CD4-positive, CD25-positive, alpha-beta regulatory T cell (primary cell): Measurements from ENCODE around the gene PICK1. TPM values are rescaled to one million over a fixed set of nuclear protein-coding genes. Genes with fewer than 3 reads are reported as not detected.
"Not testable (repeated sequence)": the region's sequence is repeated elsewhere in the genome, so short reads cannot be mapped to it uniquely, and the experiment has no call there.

Experiments used
- ATAC-seq, 2 donors: fragments of 150-1000 bp; cut with Tn5 transposase; one replicate each; pipeline ENCODE4 v1.10.0; 2021; ENCODE audit warnings: low read depth in 2 of 2, moderate number of reproducible peaks in 2 of 2, moderate library complexity in 1 of 2
- DNase-seq, 3 donors: peaks; one replicate each; pipeline versions ENCODE4 v3.0.0 to v3.0.0-alpha.2; 2012 to 2022; ENCODE audit warnings: mixed read lengths in 1 of 3
- H3K27ac ChIP-seq: one replicate; pipeline ENCODE4 v1.7.0; 2013; ENCODE audit warnings: mild to moderate bottlenecking, low read length; ENCODE audit not compliant: insufficient read depth, poor library complexity, severe bottlenecking
- H3K27me3 ChIP-seq: one replicate; pipeline ENCODE4 v1.7.0; 2013; ENCODE audit warnings: low read length; ENCODE audit not compliant: control insufficient read depth, insufficient read depth
- H3K36me3 ChIP-seq: one replicate; pipeline ENCODE4 v1.7.0; 2013; ENCODE audit warnings: mild to moderate bottlenecking, low read length, moderate library complexity; ENCODE audit not compliant: control insufficient read depth, insufficient read depth
- H3K4me1 ChIP-seq: 2 replicates; pipeline ENCODE4 v1.7.0; 2013; ENCODE audit warnings: mild to moderate bottlenecking, low read length; ENCODE audit not compliant: insufficient read depth, control insufficient read depth, poor library complexity, severe bottlenecking
- H3K4me3 ChIP-seq: one replicate; pipeline ENCODE4 v1.7.0; 2013; ENCODE audit warnings: low read depth, mild to moderate bottlenecking, low read length, moderate library complexity
- H3K9me3 ChIP-seq, 2 experiments: 1 replicate in 1 of 2; 2 replicates in 1 of 2; pipeline ENCODE4 v1.7.0; 2013; ENCODE audit warnings: low read length in 2 of 2, mild to moderate bottlenecking in 1 of 2, moderate library complexity in 1 of 2; ENCODE audit not compliant: control insufficient read depth in 2 of 2
- H3K27ac Mint-ChIP-seq, 3 donors: one replicate each; pipeline ENCODE4 v1.8.0; 2020 to 2022; ENCODE audit warnings: mild to moderate bottlenecking in 3 of 3, mixed read lengths in 3 of 3, moderate library complexity in 2 of 3
- H3K27me3 Mint-ChIP-seq: one replicate; pipeline ENCODE4 v1.8.0; 2022; ENCODE audit warnings: mild to moderate bottlenecking, mixed read lengths
- H3K36me3 Mint-ChIP-seq: one replicate; pipeline ENCODE4 v1.8.0; 2020; ENCODE audit warnings: mixed read lengths
- H3K4me1 Mint-ChIP-seq, 4 donors: one replicate each; pipeline ENCODE4 v1.8.0; 2020 to 2022; ENCODE audit warnings: mixed read lengths in 4 of 4, mild to moderate bottlenecking in 1 of 4
- H3K4me3 Mint-ChIP-seq, 4 donors: one replicate each; pipeline ENCODE4 v1.8.0; 2020 to 2022; ENCODE audit warnings: mild to moderate bottlenecking in 4 of 4, mixed read lengths in 4 of 4, moderate library complexity in 3 of 4
- H3K9me3 Mint-ChIP-seq, 7 donors: one replicate each; pipeline ENCODE4 v1.8.0; 2020 to 2022; ENCODE audit warnings: mixed read lengths in 7 of 7, mild to moderate bottlenecking in 3 of 7, moderate library complexity in 2 of 7
- polyA plus RNA-seq, 4 donors: library from polyadenylated mRNA; unstranded; fragments of 300-500 nt; fragmentation: Illumina TruSeq; gene quantifications; one replicate each; pipeline ENCODE4 v1.2.3, GENCODE V29; 2021
- total RNA-seq: library from RNA; stranded (reverse); gene quantifications from one replicate; pipeline ENCODE4 v1.2.3, GENCODE V29; 2022

PICK1 gene
- total and polyA plus RNA-seq, 5 donors from 2014 or later, result 4.5 to 23.0 (median 7.0) TPM

- Histone ChIP-seq H3K4me3 (no peak overlapping the region), H3K9me3 (no peaks in the 10 kb centered on the region), H3K36me3 (no peaks in the 10 kb centered on the region), H3K4me1 (no peaks in the 10 kb centered on the region), H3K27ac (no peak overlapping the region), H3K27me3 (no peaks in the 10 kb centered on the region)
- ATAC-seq (no peak), DNase-seq (no peak)
- no peak overlapping the region for H3K4me3 Mint-ChIP-seq
- H3K4me1 Mint-ChIP-seq, result peaks cover 0 to 2% (median 0%) of the 10 kb centered on the region in 4 donors
- H3K27me3 Mint-ChIP-seq, result peaks cover 5% of the 10 kb centered on the region
- no peaks in the 10 kb centered on the region for H3K9me3 Mint-ChIP-seq
- no peak overlapping the region for H3K27ac Mint-ChIP-seq
- no peaks in the 10 kb centered on the region for H3K36me3 Mint-ChIP-seq
Observed at GRCh38 chr22:38034278-38034882, 22.8 kb upstream of the PICK1 start.

- H3K27me3 Mint-ChIP-seq, result peaks cover 5% of the 10 kb centered on the region
- no peaks in the 10 kb centered on the region for H3K36me3 ChIP-seq
- H3K36me3 Mint-ChIP-seq, result no peaks in the 10 kb centered on the region
- peak overlapping the region in 1 of 4 donors; percentile 71 for H3K4me3 Mint-ChIP-seq
- no peak for ATAC-seq
- no peak overlapping the region for H3K27ac ChIP-seq
- H3K27me3 ChIP-seq, result no peaks in the 10 kb centered on the region
- H3K4me1 ChIP-seq, result no peaks in the 10 kb centered on the region
- H3K4me1 Mint-ChIP-seq, result peaks cover 0 to 2% (median 0%) of the 10 kb centered on the region in 4 donors
- H3K27ac Mint-ChIP-seq, result no peak overlapping the region
- no peak overlapping the region for H3K4me3 ChIP-seq
- H3K9me3 ChIP-seq, result no peaks in the 10 kb centered on the region
- no peak for DNase-seq
- H3K9me3 Mint-ChIP-seq, result no peaks in the 10 kb centered on the region
Observed at GRCh38 chr22:38034884-38035529, 22.2 kb upstream of the PICK1 start.

GRCh38 chr22:38035530-38035885 is 21.7 kb upstream of the PICK1 start:
- H3K27ac ChIP-seq, result no peak overlapping the region

GRCh38 chr22:38036392-38037062 is 20.7 kb upstream of the PICK1 start:
- no peaks in the 10 kb centered on the region for H3K4me1 ChIP-seq
- DNase-seq (no peak), ATAC-seq (no peak)
- H3K27ac Mint-ChIP-seq, result no peak overlapping the region
- H3K4me3 Mint-ChIP-seq, result no peak overlapping the region
- H3K4me1 Mint-ChIP-seq, result peaks cover 0 to 2% (median 0%) of the 10 kb centered on the region in 4 donors
- no peaks in the 10 kb centered on the region for H3K36me3 ChIP-seq
- no peak overlapping the region for H3K27ac ChIP-seq
- H3K9me3 Mint-ChIP-seq, result no peaks in the 10 kb centered on the region
- no peaks in the 10 kb centered on the region for H3K9me3 ChIP-seq
- no peaks in the 10 kb centered on the region for H3K27me3 ChIP-seq
- H3K27me3 Mint-ChIP-seq, result peaks cover 5% of the 10 kb centered on the region
- H3K4me3 ChIP-seq, result no peak overlapping the region
- H3K36me3 Mint-ChIP-seq, result no peaks in the 10 kb centered on the region

More at GRCh38 chr22:38035530-38035885, 21.7 kb upstream of the PICK1 start:
- no peak for ATAC-seq
- Mint-ChIP-seq H3K27ac (no peak overlapping the region), H3K4me3 (no peak overlapping the region), H3K9me3 (no peaks in the 10 kb centered on the region), H3K27me3 (peaks cover 5% of the 10 kb centered on the region), H3K36me3 (no peaks in the 10 kb centered on the region), H3K4me1 (peaks cover 0 to 2% (median 0%) of the 10 kb centered on the region in 4 donors)
- H3K36me3 ChIP-seq, result no peaks in the 10 kb centered on the region
- no peaks in the 10 kb centered on the region for H3K9me3 ChIP-seq
- DNase-seq, result no peak
- no peaks in the 10 kb centered on the region for H3K27me3 ChIP-seq
- H3K4me3 ChIP-seq, result no peak overlapping the region
- H3K4me1 ChIP-seq, result no peaks in the 10 kb centered on the region

- H3K4me1 Mint-ChIP-seq, ATAC-seq, H3K27ac ChIP-seq, H3K36me3 Mint-ChIP-seq, H3K36me3 ChIP-seq, H3K4me3 Mint-ChIP-seq, H3K9me3 Mint-ChIP-seq, H3K27me3 ChIP-seq, DNase-seq, H3K27ac Mint-ChIP-seq, H3K4me1 ChIP-seq, H3K9me3 ChIP-seq, H3K4me3 ChIP-seq: not testable (repeated sequence)
- H3K27me3 Mint-ChIP-seq, result peaks cover 11% of the 10 kb centered on the region
Observed at GRCh38 chr22:38037367-38038150, 19.6 kb upstream of the PICK1 start.

GRCh38 chr22:38038426-38038825 is 18.8 kb upstream of the PICK1 start:
- H3K4me3 Mint-ChIP-seq, result no peak overlapping the region
- Histone ChIP-seq H3K27me3 (no peaks in the 10 kb centered on the region), H3K4me3 (no peak overlapping the region), H3K9me3 (no peaks in the 10 kb centered on the region), H3K27ac (no peak overlapping the region), H3K4me1 (no peaks in the 10 kb centered on the region), H3K36me3 (no peaks in the 10 kb centered on the region)
- no peak overlapping the region for H3K27ac Mint-ChIP-seq
- no peak for ATAC-seq
- peaks cover 0 to 2% (median 0%) of the 10 kb centered on the region in 4 donors for H3K4me1 Mint-ChIP-seq
- H3K27me3 Mint-ChIP-seq, result peaks cover 11% of the 10 kb centered on the region
- no peaks in the 10 kb centered on the region for H3K9me3 Mint-ChIP-seq
- DNase-seq, result no peak
- H3K36me3 Mint-ChIP-seq, result no peaks in the 10 kb centered on the region

- Mint-ChIP-seq H3K27ac (no peak overlapping the region), H3K4me3 (no peak overlapping the region), H3K4me1 (peaks cover 0 to 2% (median 0%) of the 10 kb centered on the region in 4 donors), H3K9me3 (no peaks in the 10 kb centered on the region), H3K27me3 (peaks cover 11% of the 10 kb centered on the region), H3K36me3 (no peaks in the 10 kb centered on the region)
- ATAC-seq (no peak), DNase-seq (no peak)
- Histone ChIP-seq H3K36me3 (no peaks in the 10 kb centered on the region), H3K27me3 (no peaks in the 10 kb centered on the region), H3K4me3 (no peak overlapping the region), H3K4me1 (no peaks in the 10 kb centered on the region), H3K9me3 (no peaks in the 10 kb centered on the region), H3K27ac (no peak overlapping the region)
Observed at GRCh38 chr22:38038890-38039812, 18.1 kb upstream of the PICK1 start.
